Measurements from ENCODE around the gene CTSD. TPM values are rescaled to one million over a fixed set of nuclear protein-coding genes. Genes with fewer than 3 reads are reported as not detected.

CTSD gene
- total RNA-seq, 1 donor from 2014 or later, result 318 TPM

GRCh38 chr11:1740786-1741530 lies 22.8 kb downstream of the CTSD start:
- no peak for TF ChIP-seq CTCF (conservative IDR thresholded peaks at IDR 0.05)
- Mint-ChIP-seq H3K4me3 (no peak overlapping the region), H3K9me3 (peaks cover 18% of the 10 kb centered on the region), H3K27me3 (peaks cover 39% of the 10 kb centered on the region), H3K36me3 (no peaks in the 10 kb centered on the region), H3K27ac (no peak overlapping the region), H3K4me1 (ENCODE audit: unreplicated experiment) (no peaks in the 10 kb centered on the region)
- no peak for DNase-seq (ENCODE audit: extremely low spot score, unreplicated experiment)

GRCh38 chr11:1739576-1739975 lies 24.2 kb downstream of the CTSD start:
- no peaks in the 10 kb centered on the region for H3K36me3 Mint-ChIP-seq
- DNase-seq (ENCODE audit: extremely low spot score, unreplicated experiment), result no peak
- H3K4me3 Mint-ChIP-seq, result no peak overlapping the region
- peaks cover 24% of the 10 kb centered on the region for H3K9me3 Mint-ChIP-seq
- H3K4me1 Mint-ChIP-seq (ENCODE audit: unreplicated experiment), result no peaks in the 10 kb centered on the region
- no peak for TF ChIP-seq CTCF (conservative IDR thresholded peaks at IDR 0.05)
- no peak overlapping the region for H3K27ac Mint-ChIP-seq
- peaks cover 42% of the 10 kb centered on the region for H3K27me3 Mint-ChIP-seq

GRCh38 chr11:1738380-1738779 lies 25.3 kb downstream of the CTSD start:
- peaks cover 24% of the 10 kb centered on the region for H3K9me3 Mint-ChIP-seq
- H3K27ac Mint-ChIP-seq, result no peak overlapping the region
- H3K27me3 Mint-ChIP-seq, result peaks cover 54% of the 10 kb centered on the region
- no peak overlapping the region for H3K4me3 Mint-ChIP-seq
- DNase-seq (ENCODE audit: extremely low spot score, unreplicated experiment), result no peak
- H3K4me1 Mint-ChIP-seq (ENCODE audit: unreplicated experiment), result peaks cover 3% of the 10 kb centered on the region
- H3K36me3 Mint-ChIP-seq, result no peaks in the 10 kb centered on the region
- TF ChIP-seq CTCF (conservative IDR thresholded peaks at IDR 0.05), result no peak

GRCh38 chr11:1737080-1737757 lies 26.5 kb downstream of the CTSD start:
- Mint-ChIP-seq H3K27ac (no peak overlapping the region), H3K9me3 (peaks cover 24% of the 10 kb centered on the region), H3K36me3 (no peaks in the 10 kb centered on the region), H3K4me3 (no peak overlapping the region), H3K4me1 (ENCODE audit: unreplicated experiment) (peaks cover 3% of the 10 kb centered on the region), H3K27me3 (peaks cover 59% of the 10 kb centered on the region)
- TF ChIP-seq CTCF (conservative IDR thresholded peaks at IDR 0.05), result no peak
- no peak for DNase-seq (ENCODE audit: extremely low spot score, unreplicated experiment)

- Mint-ChIP-seq H3K4me3 (no peak overlapping the region), H3K9me3 (peaks cover 24% of the 10 kb centered on the region), H3K4me1 (ENCODE audit: unreplicated experiment) (peaks cover 3% of the 10 kb centered on the region), H3K36me3 (no peaks in the 10 kb centered on the region), H3K27me3 (peaks cover 66% of the 10 kb centered on the region), H3K27ac (no peak overlapping the region)
- no peak for DNase-seq (ENCODE audit: extremely low spot score, unreplicated experiment)
- TF ChIP-seq CTCF (conservative IDR thresholded peaks at IDR 0.05), result no peak
Observed at GRCh38 chr11:1736447-1736992, 27.2 kb downstream of the CTSD start.

Measured in type B pancreatic cell (in vitro differentiated cells).